Lower lobe of right lung (tissue), 2 donors: ENCODE measurements around the gene WDFY4. TPM values are rescaled to one million over a fixed set of nuclear protein-coding genes. Genes with fewer than 3 reads are reported as not detected.

ENCODE experiments used
- ATAC-seq, 2 donors: fragments of 200-7000 bp; cut with Tn5 transposase; one replicate each; pipeline ENCODE4 v1.9.1; 2020 to 2022; ENCODE audit warnings: mild to moderate bottlenecking in 2 of 2, moderate library complexity in 2 of 2
- DNase-seq: peaks from one replicate; pipeline ENCODE4 v3.0.0-alpha.2; 2020
- H3K27ac ChIP-seq: fragments of 200-600 bp; one replicate; pipeline ENCODE4 v1.8.0; 2022
- H3K27me3 ChIP-seq: fragments of 200-600 bp; one replicate; pipeline ENCODE4 v1.8.0; 2022; ENCODE audit warnings: low read depth
- H3K36me3 ChIP-seq: fragments of 200-600 bp; one replicate; pipeline ENCODE4 v1.8.0; 2022; ENCODE audit warnings: mild to moderate bottlenecking
- H3K4me1 ChIP-seq: fragments of 200-600 bp; one replicate; pipeline ENCODE4 v1.8.0; 2022
- H3K4me3 ChIP-seq: fragments of 200-600 bp; one replicate; pipeline ENCODE4 v1.8.0; 2022; ENCODE audit warnings: mild to moderate bottlenecking
- H3K9me3 ChIP-seq: fragments of 200-600 bp; one replicate; pipeline ENCODE4 v1.8.0; 2022
- CTCF ChIP-seq: fragments of 200-600 bp; IDR thresholded peaks from one replicate; pipeline ENCODE4 v1.8.0; 2022; ENCODE audit warnings: antibody characterized with exemption, mild to moderate bottlenecking
- intact Hi-C: fragments of 100-400 bp; cut with DNase I; formaldehyde crosslinking; loops from one replicate; pipeline ENCODE4 v1.11.0; 2022
- total RNA-seq: library from RNA; stranded (reverse); fragmentation: NEBNext Ultra II Directional; extraction: Animal tissue kit (Norgen Biotek cat#: 25700); gene quantifications from one replicate; pipeline ENCODE4 v1.2.1, GENCODE V29; 2021
- donor health status: DM: no; HTN: yes; CAD: no; lungs with severe emphysema.

WDFY4 gene
- total RNA-seq, 1 donor from 2014 or later, result 44.4 TPM

- intact Hi-C loops, result no loop called here
- no peak for ATAC-seq
These were observed 244.8 kb downstream of the WDFY4 start for GRCh38 chr10:48929413-48929990.

GRCh38 chr10:48931188-48931587 is 246.5 kb downstream of the WDFY4 start:
- intact Hi-C loops, result no loop called here
- no peaks in the 10 kb centered on the region for H3K36me3 ChIP-seq
- H3K4me3 ChIP-seq, result no peak overlapping the region
- no peaks in the 10 kb centered on the region for H3K4me1 ChIP-seq
- no peak for TF ChIP-seq CTCF
- H3K9me3 ChIP-seq, result no peaks in the 10 kb centered on the region
- ATAC-seq (no peak), DNase-seq (no peak)
- no peaks in the 10 kb centered on the region for H3K27me3 ChIP-seq
- H3K27ac ChIP-seq, result no peak overlapping the region

More at GRCh38 chr10:48929413-48929990, 244.8 kb downstream of the WDFY4 start:
- H3K36me3 ChIP-seq, result no peaks in the 10 kb centered on the region
- H3K4me1 ChIP-seq, result no peaks in the 10 kb centered on the region
- no peak overlapping the region for H3K27ac ChIP-seq
- H3K9me3 ChIP-seq, result no peaks in the 10 kb centered on the region
- no peaks in the 10 kb centered on the region for H3K27me3 ChIP-seq
- H3K4me3 ChIP-seq, result no peak overlapping the region
- no peak for TF ChIP-seq CTCF
- no peak for DNase-seq

- DNase-seq (no peak), ATAC-seq (no peak)
- no peaks in the 10 kb centered on the region for H3K36me3 ChIP-seq
- H3K4me1 ChIP-seq, result no peaks in the 10 kb centered on the region
- TF ChIP-seq CTCF, result no peak
- intact Hi-C loops, result no loop called here
- no peak overlapping the region for H3K4me3 ChIP-seq
- no peak overlapping the region for H3K27ac ChIP-seq
- no peaks in the 10 kb centered on the region for H3K9me3 ChIP-seq
- H3K27me3 ChIP-seq, result no peaks in the 10 kb centered on the region
These were observed 248.4 kb downstream of the WDFY4 start for GRCh38 chr10:48932831-48933664.

- intact Hi-C loops, result no loop called here
- peak overlapping the region; percentile 58 for H3K27ac ChIP-seq
- TF ChIP-seq CTCF, result no peak
- H3K27me3 ChIP-seq, result no peaks in the 10 kb centered on the region
- no peak for DNase-seq
- H3K4me1 ChIP-seq, result no peaks in the 10 kb centered on the region
- no peaks in the 10 kb centered on the region for H3K9me3 ChIP-seq
- no peaks in the 10 kb centered on the region for H3K36me3 ChIP-seq
- no peak for ATAC-seq
- peak overlapping the region; percentile 35 for H3K4me3 ChIP-seq
These were observed 250.2 kb downstream of the WDFY4 start for GRCh38 chr10:48934672-48935501.

- no peaks in the 10 kb centered on the region for H3K9me3 ChIP-seq
- H3K27ac ChIP-seq, result no peak overlapping the region
- no peaks in the 10 kb centered on the region for H3K27me3 ChIP-seq
- H3K4me3 ChIP-seq, result no peak overlapping the region
- no peaks in the 10 kb centered on the region for H3K36me3 ChIP-seq
- DNase-seq, result no peak
- no peak for TF ChIP-seq CTCF
- no peak for ATAC-seq
- H3K4me1 ChIP-seq, result no peaks in the 10 kb centered on the region
- intact Hi-C loops, result no loop called here
These were observed 250.9 kb downstream of the WDFY4 start for GRCh38 chr10:48935577-48935976.
